PFSK-1 (cell line): ENCODE results near the gene PPM1B.

Experiments used
- FOXP2 ChIP-seq: optimal IDR thresholded peaks from 2 replicates; pipeline ENCODE3; 2011; ENCODE audit warnings: borderline replicate concordance, control low read depth, inconsistent platforms; ENCODE audit not compliant: insufficient read depth; ENCODE audit errors: extremely low read length, extremely low read depth
- POLR2AphosphoS5 ChIP-seq: IDR thresholded peaks from 2 replicates; pipeline ENCODE4 v1.6.1; 2012; ENCODE audit warnings: low read depth, mild to moderate bottlenecking, control low read depth, low read length, moderate library complexity
- REST ChIP-seq, 2 experiments: IDR thresholded peaks; 2 replicates each; pipeline versions ENCODE4 v1.6.1 to v1.8.0; 2011 to 2012; ENCODE audit warnings: low read depth in 2 of 2, low read length in 2 of 2, control low read depth in 1 of 2, inconsistent platforms in 1 of 2, mild to moderate bottlenecking in 1 of 2, moderate library complexity in 1 of 2; ENCODE audit not compliant: insufficient read depth in 1 of 2
- SIN3A ChIP-seq: IDR thresholded peaks from 2 replicates; pipeline ENCODE4 v1.6.1; 2012; ENCODE audit warnings: mild to moderate bottlenecking, low read length, moderate library complexity, borderline replicate concordance; ENCODE audit not compliant: insufficient read depth
- TAF1 ChIP-seq: IDR thresholded peaks from 2 replicates; pipeline ENCODE4 v1.6.1; 2012; ENCODE audit warnings: low read length, control low read depth, borderline replicate concordance; ENCODE audit not compliant: insufficient read depth

Gene PPM1B

GRCh38 chr2:44152865-44153669 is 15.6 kb upstream of the PPM1B start:
- TF ChIP-seq POLR2AphosphoS5 = no peak
- no peak for TF ChIP-seq FOXP2
- no peak for TF ChIP-seq TAF1
- no peak for TF ChIP-seq REST (IDR thresholded peaks at IDR 0.05; ENCODE audit: insufficient read depth in 1 of 2, low read depth in 2 of 2, low read length in 2 of 2)
- TF ChIP-seq SIN3A = no peak

GRCh38 chr2:44155666-44156446 is 12.8 kb upstream of the PPM1B start:
- TF ChIP-seq FOXP2 = no peak
- TF ChIP-seq SIN3A = no peak

GRCh38 chr2:44163777-44164176 is 4.9 kb upstream of the PPM1B start:
- TF ChIP-seq FOXP2 = no peak

GRCh38 chr2:44164617-44165016 is 4.1 kb upstream of the PPM1B start:
- TF ChIP-seq POLR2AphosphoS5 (no peak), FOXP2 (no peak), SIN3A (no peak), TAF1 (no peak), REST (IDR thresholded peaks at IDR 0.05; ENCODE audit: insufficient read depth in 1 of 2, low read depth in 2 of 2, low read length in 2 of 2) (no peak)

GRCh38 chr2:44166096-44166495 is 2.6 kb upstream of the PPM1B start:
- TF ChIP-seq REST (IDR thresholded peaks at IDR 0.05; ENCODE audit: insufficient read depth in 1 of 2, low read depth in 2 of 2, low read length in 2 of 2) (no peak), POLR2AphosphoS5 (no peak), SIN3A (no peak), FOXP2 (no peak), TAF1 (no peak)
